GM23338 (cell line): ENCODE measurements around the gene MPZL1. TPM values are rescaled to one million over a fixed set of nuclear protein-coding genes. Genes with fewer than 3 reads are reported as not detected.

ENCODE experiments used
- ATAC-seq: fragments of 200-7000 bp; cut with Tn5 transposase; 3 replicates; pipeline ENCODE4 v1.9.1; 2020
- DNase-seq: peaks from one replicate; pipeline ENCODE4 v3.0.0-alpha.2; 2015; ENCODE audit warnings: low spot score
- H2AFZ ChIP-seq: fragments of 200-600 bp; sonication (generic); 2 replicates; pipeline ENCODE4 v1.8.0; 2016; ENCODE audit warnings: antibody characterized with exemption, mild to moderate bottlenecking, moderate library complexity
- H3F3A ChIP-seq: fragments of 200-600 bp; sonication (generic); replicated peaks from 2 replicates; pipeline ENCODE4 v1.8.0; 2017; ENCODE audit warnings: antibody characterized with exemption, mixed run types, low read depth
- H3K27ac ChIP-seq: fragments of 200-600 bp; sonication (generic); 2 replicates; pipeline ENCODE4 v1.6.1; 2016; ENCODE audit warnings: low read depth
- H3K27me3 ChIP-seq: fragments of 200-600 bp; sonication (generic); 2 replicates; pipeline ENCODE4 v1.8.0; 2016; ENCODE audit warnings: mild to moderate bottlenecking, mixed run types, moderate library complexity; ENCODE audit not compliant: insufficient read depth
- H3K36me3 ChIP-seq: fragments of 200-600 bp; sonication (generic); 2 replicates; pipeline ENCODE4 v1.8.0; 2016; ENCODE audit warnings: mild to moderate bottlenecking; ENCODE audit not compliant: insufficient read depth
- H3K4me1 ChIP-seq: fragments of 200-600 bp; sonication (generic); 2 replicates; pipeline ENCODE4 v1.8.0; 2016; ENCODE audit warnings: mild to moderate bottlenecking, moderate library complexity; ENCODE audit not compliant: insufficient read depth
- H3K4me2 ChIP-seq: fragments of 200-600 bp; sonication (generic); 2 replicates; pipeline ENCODE4 v1.7.1; 2017; ENCODE audit warnings: mixed run types
- H3K4me3 ChIP-seq: fragments of 200-600 bp; sonication (generic); 2 replicates; pipeline ENCODE4 v1.6.1; 2016; ENCODE audit warnings: mixed run types
- H3K79me2 ChIP-seq: fragments of 200-600 bp; sonication (generic); replicated peaks from 2 replicates; pipeline ENCODE4 v1.8.0; 2017; ENCODE audit warnings: mild to moderate bottlenecking; ENCODE audit not compliant: insufficient read depth
- H3K9me2 ChIP-seq: fragments of 200-600 bp; sonication (generic); 2 replicates; pipeline ENCODE4 v1.8.0; 2017; ENCODE audit not compliant: insufficient read depth
- H4K20me1 ChIP-seq: fragments of 200-600 bp; sonication (generic); replicated peaks from 2 replicates; pipeline ENCODE4 v1.8.0; 2017; ENCODE audit warnings: mild to moderate bottlenecking; ENCODE audit not compliant: insufficient read depth
- H3K27ac Mint-ChIP-seq: 2 replicates; pipeline ENCODE4 v1.8.0; 2020; ENCODE audit warnings: inconsistent platforms, mild to moderate bottlenecking, moderate library complexity, mixed read lengths
- H3K27me3 Mint-ChIP-seq: 3 replicates; pipeline ENCODE4 v1.8.0; 2022; ENCODE audit warnings: low read depth, mild to moderate bottlenecking, moderate library complexity, mixed read lengths, inconsistent platforms; ENCODE audit not compliant: insufficient read depth, poor library complexity
- H3K36me3 Mint-ChIP-seq: 3 replicates; pipeline ENCODE4 v1.8.0; 2021; ENCODE audit warnings: low read depth, mild to moderate bottlenecking, inconsistent platforms, moderate library complexity, mixed read lengths
- H3K4me1 Mint-ChIP-seq: 3 replicates; pipeline ENCODE4 v1.8.0; 2020; ENCODE audit warnings: mild to moderate bottlenecking, inconsistent platforms, mixed read lengths
- H3K4me3 Mint-ChIP-seq: 3 replicates; pipeline ENCODE4 v1.8.0; 2021; ENCODE audit warnings: moderate library complexity, mild to moderate bottlenecking, inconsistent platforms, mixed read lengths
- H3K9me3 Mint-ChIP-seq: 3 replicates; pipeline ENCODE4 v1.8.0; 2020; ENCODE audit warnings: moderate library complexity, mild to moderate bottlenecking, inconsistent platforms, mixed read lengths
- CREB1 ChIP-seq: fragments of 250-450 bp; sonication (Bioruptor Pico); IDR thresholded peaks from 2 replicates; pipeline ENCODE4 v1.5.0; 2020; ENCODE audit warnings: low read depth, mild to moderate bottlenecking, moderate library complexity
- EZH2 ChIP-seq: fragments of 200-600 bp; sonication (generic); IDR thresholded peaks from one replicate; pipeline ENCODE4 v1.8.0; 2017; ENCODE audit warnings: antibody characterized with exemption, mild to moderate bottlenecking, low read depth; ENCODE audit not compliant: unreplicated experiment
- EZH2phosphoT487 ChIP-seq: fragments of 200-600 bp; sonication (generic); IDR thresholded peaks from one replicate; pipeline ENCODE4 v1.8.1; 2018; ENCODE audit warnings: antibody characterized with exemption; ENCODE audit not compliant: unreplicated experiment
- JUNB ChIP-seq: IDR thresholded peaks from one replicate; pipeline ENCODE4 v1.6.1; 2016; ENCODE audit warnings: antibody characterized with exemption; ENCODE audit not compliant: unreplicated experiment
- NANOG ChIP-seq: IDR thresholded peaks from 2 replicates; pipeline ENCODE4 v1.6.1; 2016; ENCODE audit warnings: antibody characterized with exemption, borderline replicate concordance
- POLR2AphosphoS5 ChIP-seq: IDR thresholded peaks from 2 replicates; pipeline ENCODE4 v1.6.1; 2016; ENCODE audit warnings: antibody characterized with exemption, low read depth
- STAT1 ChIP-seq: IDR thresholded peaks from one replicate; pipeline ENCODE4 v1.6.1; 2016; ENCODE audit warnings: antibody characterized with exemption; ENCODE audit not compliant: unreplicated experiment
- ZNF114 ChIP-seq: fragments of 250-450 bp; sonication (Bioruptor Pico); IDR thresholded peaks from 2 replicates; pipeline ENCODE4 v1.5.0; 2020; ENCODE audit warnings: mild to moderate bottlenecking, moderate library complexity
- ZNF331 ChIP-seq: fragments of 250-450 bp; sonication (Bioruptor Pico); IDR thresholded peaks from 2 replicates; pipeline ENCODE4 v1.5.0; 2020; ENCODE audit warnings: low read depth, mild to moderate bottlenecking, moderate library complexity
- polyA plus RNA-seq: library from polyadenylated mRNA; unstranded; fragments of >200 nt; fragmentation: Nextera tagmentation; extraction: Ambion mirVana; gene quantifications from 2 replicates; pipeline ENCODE4 v1.2.1, GENCODE V29; 2016
- total RNA-seq: library from RNA; depleted of rRNA; stranded (reverse); fragments of >200 nt; shearing (Covaris generic); gene quantifications from 2 replicates; pipeline ENCODE4 v1.2.3, GENCODE V29; 2014
- TF ChIP-seq, protein P1 (sequence below): fragments of 250-450 bp; sonication (Bioruptor Pico); IDR thresholded peaks from 2 replicates; pipeline ENCODE4 v1.5.0; 2020; ENCODE audit warnings: mild to moderate bottlenecking, moderate library complexity
- TF ChIP-seq, protein P2 (sequence below): IDR thresholded peaks from one replicate; pipeline ENCODE4 v1.6.1; 2018; ENCODE audit warnings: antibody characterized with exemption; ENCODE audit not compliant: unreplicated experiment

The MPZL1 gene
- total and polyA plus RNA-seq, 2 experiments from 2014 or later: 35.1 to 85.1 TPM

DNA sequence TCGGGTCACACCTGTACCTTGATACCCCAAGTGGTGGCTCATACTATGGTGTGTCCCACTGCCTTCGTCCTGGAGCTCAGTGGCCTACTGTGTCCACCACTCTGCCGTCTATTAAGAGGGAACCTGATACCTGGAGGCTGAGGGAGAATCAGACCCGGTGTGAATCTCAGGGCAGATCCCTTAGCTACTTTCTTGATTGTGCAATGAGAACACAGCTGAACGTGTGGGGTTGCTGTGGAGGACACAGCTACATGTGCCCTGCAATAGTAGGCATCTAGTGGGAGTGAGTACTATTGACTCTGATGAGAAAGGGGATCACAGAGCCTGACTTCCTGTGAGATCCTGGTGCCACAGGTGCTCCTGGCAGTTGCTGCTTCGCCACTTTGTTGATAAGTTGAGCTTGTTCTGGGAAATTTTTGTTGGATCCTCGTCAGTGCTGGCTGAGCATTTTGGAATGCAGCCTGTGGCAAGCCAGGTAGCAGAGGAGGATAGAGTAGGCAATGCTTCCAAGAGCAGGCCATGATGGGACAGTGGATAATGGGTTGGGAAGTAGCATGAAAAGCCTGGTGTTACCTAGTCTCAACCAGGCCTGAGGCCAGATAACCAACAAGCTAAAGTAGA, 28.2 kb upstream of the MPZL1 start:
- H3K27ac Mint-ChIP-seq: no peak overlapping the region
- H3K4me1 Mint-ChIP-seq: peaks cover 18% of the 10 kb centered on the region
- Histone ChIP-seq H3K9me2 (no peaks in the 10 kb centered on the region), H3K79me2 (no peaks in the 10 kb centered on the region), H3F3A (no peaks in the 10 kb centered on the region), H4K20me1 (no peaks in the 10 kb centered on the region), H3K4me2 (no peak overlapping the region), H3K27ac (no peak overlapping the region), H2AFZ (no peak overlapping the region), H3K4me3 (no peak overlapping the region), H3K36me3 (no peaks in the 10 kb centered on the region), H3K27me3 (no peaks in the 10 kb centered on the region), H3K4me1 (peaks cover under 1% of the 10 kb centered on the region; the same call in 1 of the 2 replicates)
- H3K27me3 Mint-ChIP-seq: peaks cover 5% of the 10 kb centered on the region
- DNase-seq: no peak
- no peaks in the 10 kb centered on the region; the same call in 2 of the 3 replicates for H3K36me3 Mint-ChIP-seq
- ATAC-seq: no peak
- H3K4me3 Mint-ChIP-seq: no peak overlapping the region
- no peak for TF ChIP-seq POLR2AphosphoS5
- TF ChIP-seq, protein P1, sequence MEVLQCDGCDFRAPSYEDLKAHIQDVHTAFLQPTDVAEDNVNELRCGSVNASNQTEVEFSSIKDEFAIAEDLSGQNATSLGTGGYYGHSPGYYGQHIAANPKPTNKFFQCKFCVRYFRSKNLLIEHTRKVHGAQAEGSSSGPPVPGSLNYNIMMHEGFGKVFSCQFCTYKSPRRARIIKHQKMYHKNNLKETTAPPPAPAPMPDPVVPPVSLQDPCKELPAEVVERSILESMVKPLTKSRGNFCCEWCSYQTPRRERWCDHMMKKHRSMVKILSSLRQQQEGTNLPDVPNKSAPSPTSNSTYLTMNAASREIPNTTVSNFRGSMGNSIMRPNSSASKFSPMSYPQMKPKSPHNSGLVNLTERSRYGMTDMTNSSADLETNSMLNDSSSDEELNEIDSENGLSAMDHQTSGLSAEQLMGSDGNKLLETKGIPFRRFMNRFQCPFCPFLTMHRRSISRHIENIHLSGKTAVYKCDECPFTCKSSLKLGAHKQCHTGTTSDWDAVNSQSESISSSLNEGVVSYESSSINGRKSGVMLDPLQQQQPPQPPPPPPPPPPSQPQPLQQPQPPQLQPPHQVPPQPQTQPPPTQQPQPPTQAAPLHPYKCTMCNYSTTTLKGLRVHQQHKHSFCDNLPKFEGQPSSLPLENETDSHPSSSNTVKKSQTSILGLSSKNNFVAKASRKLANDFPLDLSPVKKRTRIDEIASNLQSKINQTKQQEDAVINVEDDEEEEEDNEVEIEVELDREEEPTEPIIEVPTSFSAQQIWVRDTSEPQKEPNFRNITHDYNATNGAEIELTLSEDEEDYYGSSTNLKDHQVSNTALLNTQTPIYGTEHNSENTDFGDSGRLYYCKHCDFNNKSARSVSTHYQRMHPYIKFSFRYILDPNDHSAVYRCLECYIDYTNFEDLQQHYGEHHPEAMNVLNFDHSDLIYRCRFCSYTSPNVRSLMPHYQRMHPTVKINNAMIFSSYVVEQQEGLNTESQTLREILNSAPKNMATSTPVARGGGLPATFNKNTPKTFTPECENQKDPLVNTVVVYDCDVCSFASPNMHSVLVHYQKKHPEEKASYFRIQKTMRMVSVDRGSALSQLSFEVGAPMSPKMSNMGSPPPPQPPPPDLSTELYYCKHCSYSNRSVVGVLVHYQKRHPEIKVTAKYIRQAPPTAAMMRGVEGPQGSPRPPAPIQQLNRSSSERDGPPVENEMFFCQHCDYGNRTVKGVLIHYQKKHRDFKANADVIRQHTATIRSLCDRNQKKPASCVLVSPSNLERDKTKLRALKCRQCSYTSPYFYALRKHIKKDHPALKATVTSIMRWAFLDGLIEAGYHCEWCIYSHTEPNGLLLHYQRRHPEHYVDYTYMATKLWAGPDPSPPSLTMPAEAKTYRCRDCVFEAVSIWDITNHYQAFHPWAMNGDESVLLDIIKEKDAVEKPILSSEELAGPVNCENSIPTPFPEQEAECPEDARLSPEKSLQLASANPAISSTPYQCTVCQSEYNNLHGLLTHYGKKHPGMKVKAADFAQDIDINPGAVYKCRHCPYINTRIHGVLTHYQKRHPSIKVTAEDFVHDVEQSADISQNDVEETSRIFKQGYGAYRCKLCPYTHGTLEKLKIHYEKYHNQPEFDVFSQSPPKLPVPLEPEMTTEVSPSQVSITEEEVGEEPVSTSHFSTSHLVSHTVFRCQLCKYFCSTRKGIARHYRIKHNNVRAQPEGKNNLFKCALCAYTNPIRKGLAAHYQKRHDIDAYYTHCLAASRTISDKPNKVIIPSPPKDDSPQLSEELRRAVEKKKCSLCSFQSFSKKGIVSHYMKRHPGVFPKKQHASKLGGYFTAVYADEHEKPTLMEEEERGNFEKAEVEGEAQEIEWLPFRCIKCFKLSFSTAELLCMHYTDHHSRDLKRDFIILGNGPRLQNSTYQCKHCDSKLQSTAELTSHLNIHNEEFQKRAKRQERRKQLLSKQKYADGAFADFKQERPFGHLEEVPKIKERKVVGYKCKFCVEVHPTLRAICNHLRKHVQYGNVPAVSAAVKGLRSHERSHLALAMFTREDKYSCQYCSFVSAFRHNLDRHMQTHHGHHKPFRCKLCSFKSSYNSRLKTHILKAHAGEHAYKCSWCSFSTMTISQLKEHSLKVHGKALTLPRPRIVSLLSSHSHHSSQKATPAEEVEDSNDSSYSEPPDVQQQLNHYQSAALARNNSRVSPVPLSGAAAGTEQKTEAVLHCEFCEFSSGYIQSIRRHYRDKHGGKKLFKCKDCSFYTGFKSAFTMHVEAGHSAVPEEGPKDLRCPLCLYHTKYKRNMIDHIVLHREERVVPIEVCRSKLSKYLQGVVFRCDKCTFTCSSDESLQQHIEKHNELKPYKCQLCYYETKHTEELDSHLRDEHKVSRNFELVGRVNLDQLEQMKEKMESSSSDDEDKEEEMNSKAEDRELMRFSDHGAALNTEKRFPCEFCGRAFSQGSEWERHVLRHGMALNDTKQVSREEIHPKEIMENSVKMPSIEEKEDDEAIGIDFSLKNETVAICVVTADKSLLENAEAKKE (CRISPR knock-in tag): no peak
- no peak for TF ChIP-seq JUNB
- TF ChIP-seq, protein P2, sequence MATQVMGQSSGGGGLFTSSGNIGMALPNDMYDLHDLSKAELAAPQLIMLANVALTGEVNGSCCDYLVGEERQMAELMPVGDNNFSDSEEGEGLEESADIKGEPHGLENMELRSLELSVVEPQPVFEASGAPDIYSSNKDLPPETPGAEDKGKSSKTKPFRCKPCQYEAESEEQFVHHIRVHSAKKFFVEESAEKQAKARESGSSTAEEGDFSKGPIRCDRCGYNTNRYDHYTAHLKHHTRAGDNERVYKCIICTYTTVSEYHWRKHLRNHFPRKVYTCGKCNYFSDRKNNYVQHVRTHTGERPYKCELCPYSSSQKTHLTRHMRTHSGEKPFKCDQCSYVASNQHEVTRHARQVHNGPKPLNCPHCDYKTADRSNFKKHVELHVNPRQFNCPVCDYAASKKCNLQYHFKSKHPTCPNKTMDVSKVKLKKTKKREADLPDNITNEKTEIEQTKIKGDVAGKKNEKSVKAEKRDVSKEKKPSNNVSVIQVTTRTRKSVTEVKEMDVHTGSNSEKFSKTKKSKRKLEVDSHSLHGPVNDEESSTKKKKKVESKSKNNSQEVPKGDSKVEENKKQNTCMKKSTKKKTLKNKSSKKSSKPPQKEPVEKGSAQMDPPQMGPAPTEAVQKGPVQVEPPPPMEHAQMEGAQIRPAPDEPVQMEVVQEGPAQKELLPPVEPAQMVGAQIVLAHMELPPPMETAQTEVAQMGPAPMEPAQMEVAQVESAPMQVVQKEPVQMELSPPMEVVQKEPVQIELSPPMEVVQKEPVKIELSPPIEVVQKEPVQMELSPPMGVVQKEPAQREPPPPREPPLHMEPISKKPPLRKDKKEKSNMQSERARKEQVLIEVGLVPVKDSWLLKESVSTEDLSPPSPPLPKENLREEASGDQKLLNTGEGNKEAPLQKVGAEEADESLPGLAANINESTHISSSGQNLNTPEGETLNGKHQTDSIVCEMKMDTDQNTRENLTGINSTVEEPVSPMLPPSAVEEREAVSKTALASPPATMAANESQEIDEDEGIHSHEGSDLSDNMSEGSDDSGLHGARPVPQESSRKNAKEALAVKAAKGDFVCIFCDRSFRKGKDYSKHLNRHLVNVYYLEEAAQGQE: no peak
- TF ChIP-seq EZH2phosphoT487: no peak
- TF ChIP-seq ZNF331 (CRISPR knock-in tag): no peak
- no peak for TF ChIP-seq STAT1
- TF ChIP-seq ZNF114: no peak
- TF ChIP-seq CREB1: no peak
- TF ChIP-seq NANOG: no peak
- TF ChIP-seq EZH2: no peak
- no peaks in the 10 kb centered on the region; the same call in 2 of the 3 replicates for H3K9me3 Mint-ChIP-seq
